ENCODE measurements around the gene SIM2. TPM values are rescaled to one million over a fixed set of nuclear protein-coding genes. Genes with fewer than 3 reads are reported as not detected.

SIM2 gene
- total and polyA plus RNA-seq, 9 donors, result 0.01 to 0.23 (median 0.11) TPM; not detected in 4

- DNase-seq, result no peak
- TF ChIP-seq POLR2A (IDR thresholded peaks at IDR 0.05), result no peak
- TF ChIP-seq, protein P1, sequence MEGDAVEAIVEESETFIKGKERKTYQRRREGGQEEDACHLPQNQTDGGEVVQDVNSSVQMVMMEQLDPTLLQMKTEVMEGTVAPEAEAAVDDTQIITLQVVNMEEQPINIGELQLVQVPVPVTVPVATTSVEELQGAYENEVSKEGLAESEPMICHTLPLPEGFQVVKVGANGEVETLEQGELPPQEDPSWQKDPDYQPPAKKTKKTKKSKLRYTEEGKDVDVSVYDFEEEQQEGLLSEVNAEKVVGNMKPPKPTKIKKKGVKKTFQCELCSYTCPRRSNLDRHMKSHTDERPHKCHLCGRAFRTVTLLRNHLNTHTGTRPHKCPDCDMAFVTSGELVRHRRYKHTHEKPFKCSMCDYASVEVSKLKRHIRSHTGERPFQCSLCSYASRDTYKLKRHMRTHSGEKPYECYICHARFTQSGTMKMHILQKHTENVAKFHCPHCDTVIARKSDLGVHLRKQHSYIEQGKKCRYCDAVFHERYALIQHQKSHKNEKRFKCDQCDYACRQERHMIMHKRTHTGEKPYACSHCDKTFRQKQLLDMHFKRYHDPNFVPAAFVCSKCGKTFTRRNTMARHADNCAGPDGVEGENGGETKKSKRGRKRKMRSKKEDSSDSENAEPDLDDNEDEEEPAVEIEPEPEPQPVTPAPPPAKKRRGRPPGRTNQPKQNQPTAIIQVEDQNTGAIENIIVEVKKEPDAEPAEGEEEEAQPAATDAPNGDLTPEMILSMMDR (IDR thresholded peaks at IDR 0.05), result no peak
- no peak for TF ChIP-seq EP300 (IDR thresholded peaks at IDR 0.05)
- no peak overlapping the region for H3K27ac ChIP-seq
- H3K27me3 ChIP-seq, result no peaks in the 10 kb centered on the region
- no peak overlapping the region for H3K4me3 ChIP-seq
- peaks cover 6% of the 10 kb centered on the region for H3K4me1 ChIP-seq (ENCODE audit: insufficient read depth)
- H3K36me3 ChIP-seq, result no peaks in the 10 kb centered on the region
- no peaks in the 10 kb centered on the region for H3K9me3 ChIP-seq
- intact Hi-C loops (cut with DNase I), result no loop called here
Measured at GRCh38 chr21:36798491-36798890, 99.6 kb downstream of the SIM2 start.

Other genes starting within 250 kb of the SIM2 start
- not detected for gene CLDN14, start 219.0 kb upstream of the SIM2 start, total RNA-seq
- under 1 TPM in 1 of 2 donors, not detected in 1; 0.15 TPM for gene CLDN14, start 219.0 kb upstream of the SIM2 start, polyA plus RNA-seq